ENCODE data around the gene WFS1.

DNA sequence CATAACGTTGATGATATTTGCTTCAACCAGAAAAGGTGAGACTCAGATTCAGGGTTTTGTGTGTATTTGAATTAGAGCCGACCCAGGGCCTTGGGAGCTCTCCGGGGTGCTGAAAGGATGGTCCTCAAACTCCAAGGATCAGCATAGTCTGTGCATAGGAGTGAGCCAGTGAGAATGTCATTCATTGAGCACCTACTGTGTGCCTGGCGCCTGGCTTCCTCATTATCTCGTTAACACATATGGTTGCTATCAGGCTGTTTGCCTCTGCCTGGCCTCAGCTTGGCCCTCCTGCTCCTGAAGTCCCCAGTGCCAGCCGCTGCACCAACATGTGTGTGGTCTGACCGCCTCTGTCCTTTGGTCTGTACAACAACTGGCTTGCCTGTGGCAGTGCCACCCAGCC, 44.2 kb upstream of the WFS1 start:
- TF ChIP-seq EZH2 (IDR thresholded peaks at IDR 0.05; ENCODE audit: low read depth): no peak
- TF ChIP-seq, protein P1, sequence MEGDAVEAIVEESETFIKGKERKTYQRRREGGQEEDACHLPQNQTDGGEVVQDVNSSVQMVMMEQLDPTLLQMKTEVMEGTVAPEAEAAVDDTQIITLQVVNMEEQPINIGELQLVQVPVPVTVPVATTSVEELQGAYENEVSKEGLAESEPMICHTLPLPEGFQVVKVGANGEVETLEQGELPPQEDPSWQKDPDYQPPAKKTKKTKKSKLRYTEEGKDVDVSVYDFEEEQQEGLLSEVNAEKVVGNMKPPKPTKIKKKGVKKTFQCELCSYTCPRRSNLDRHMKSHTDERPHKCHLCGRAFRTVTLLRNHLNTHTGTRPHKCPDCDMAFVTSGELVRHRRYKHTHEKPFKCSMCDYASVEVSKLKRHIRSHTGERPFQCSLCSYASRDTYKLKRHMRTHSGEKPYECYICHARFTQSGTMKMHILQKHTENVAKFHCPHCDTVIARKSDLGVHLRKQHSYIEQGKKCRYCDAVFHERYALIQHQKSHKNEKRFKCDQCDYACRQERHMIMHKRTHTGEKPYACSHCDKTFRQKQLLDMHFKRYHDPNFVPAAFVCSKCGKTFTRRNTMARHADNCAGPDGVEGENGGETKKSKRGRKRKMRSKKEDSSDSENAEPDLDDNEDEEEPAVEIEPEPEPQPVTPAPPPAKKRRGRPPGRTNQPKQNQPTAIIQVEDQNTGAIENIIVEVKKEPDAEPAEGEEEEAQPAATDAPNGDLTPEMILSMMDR (conservative IDR thresholded peaks at IDR 0.05): no peak
